GM10847 (cell line): ENCODE data around the gene COASY.

Experiments
- POLR2A ChIP-seq: IDR thresholded peaks from 2 replicates; pipeline ENCODE4 v1.6.1; 2011; ENCODE audit not compliant: insufficient read length; ENCODE audit errors: extremely low read depth

Gene COASY

DNA sequence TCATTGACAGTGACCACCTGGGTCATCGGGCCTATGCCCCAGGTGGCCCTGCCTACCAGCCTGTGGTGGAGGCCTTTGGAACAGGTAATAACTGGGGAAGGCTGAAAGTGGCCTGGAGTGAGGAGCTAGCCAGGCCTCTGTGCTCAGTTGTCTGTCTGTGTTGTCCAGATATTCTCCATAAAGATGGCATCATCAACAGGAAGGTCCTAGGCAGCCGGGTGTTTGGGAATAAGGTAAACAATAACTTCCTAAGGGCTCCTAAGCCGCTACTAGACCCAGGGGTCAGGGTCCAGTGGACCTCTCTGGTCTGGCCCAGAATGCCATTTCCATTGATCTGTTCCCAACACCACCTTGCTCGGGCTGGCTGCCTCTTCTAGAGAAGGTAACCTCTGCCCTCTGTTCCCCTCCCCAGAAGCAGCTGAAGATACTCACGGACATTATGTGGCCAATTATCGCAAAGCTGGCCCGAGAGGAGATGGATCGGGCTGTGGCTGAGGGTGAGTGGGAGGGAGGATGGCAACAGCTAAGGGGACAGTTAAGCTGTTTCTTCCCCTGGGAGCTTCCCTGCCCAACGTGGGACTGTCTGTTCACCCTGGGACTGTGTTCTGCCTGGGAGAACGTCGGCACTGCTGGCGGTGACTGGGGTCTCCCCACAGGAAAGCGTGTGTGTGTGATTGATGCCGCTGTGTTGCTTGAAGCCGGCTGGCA is 3.0 kb downstream of the COASY start:
- no peak for TF ChIP-seq POLR2A

DNA sequence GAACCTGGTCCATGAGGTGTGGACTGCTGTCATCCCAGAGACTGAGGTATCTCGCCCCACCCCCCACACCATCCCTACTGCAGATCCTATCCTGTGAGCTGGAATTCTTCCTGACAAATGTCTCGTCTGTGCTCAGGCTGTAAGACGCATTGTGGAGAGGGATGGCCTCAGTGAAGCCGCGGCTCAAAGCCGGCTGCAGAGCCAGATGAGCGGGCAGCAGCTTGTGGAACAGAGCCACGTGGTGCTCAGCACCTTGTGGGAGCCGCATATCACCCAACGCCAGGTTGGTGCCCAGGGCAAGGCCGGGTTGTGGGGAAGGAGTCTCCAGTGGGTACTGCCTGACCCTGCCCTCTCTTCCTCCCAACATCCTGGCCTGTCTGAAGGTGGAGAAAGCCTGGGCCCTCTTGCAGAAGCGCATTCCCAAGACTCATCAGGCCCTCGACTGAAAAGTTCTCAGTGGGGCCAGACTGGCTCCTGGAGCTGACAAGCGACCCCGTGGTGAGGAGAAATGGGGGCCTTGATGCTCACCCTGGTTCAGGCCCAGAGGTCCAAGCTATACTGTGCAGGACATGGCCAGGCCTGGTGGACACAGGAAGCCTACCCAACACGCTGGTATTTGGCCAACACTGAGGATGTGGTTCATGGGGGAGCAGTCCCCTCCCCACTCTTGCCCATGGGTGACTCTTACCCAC is 3.7 kb downstream of the COASY start:
- TF ChIP-seq POLR2A, result no peak

DNA sequence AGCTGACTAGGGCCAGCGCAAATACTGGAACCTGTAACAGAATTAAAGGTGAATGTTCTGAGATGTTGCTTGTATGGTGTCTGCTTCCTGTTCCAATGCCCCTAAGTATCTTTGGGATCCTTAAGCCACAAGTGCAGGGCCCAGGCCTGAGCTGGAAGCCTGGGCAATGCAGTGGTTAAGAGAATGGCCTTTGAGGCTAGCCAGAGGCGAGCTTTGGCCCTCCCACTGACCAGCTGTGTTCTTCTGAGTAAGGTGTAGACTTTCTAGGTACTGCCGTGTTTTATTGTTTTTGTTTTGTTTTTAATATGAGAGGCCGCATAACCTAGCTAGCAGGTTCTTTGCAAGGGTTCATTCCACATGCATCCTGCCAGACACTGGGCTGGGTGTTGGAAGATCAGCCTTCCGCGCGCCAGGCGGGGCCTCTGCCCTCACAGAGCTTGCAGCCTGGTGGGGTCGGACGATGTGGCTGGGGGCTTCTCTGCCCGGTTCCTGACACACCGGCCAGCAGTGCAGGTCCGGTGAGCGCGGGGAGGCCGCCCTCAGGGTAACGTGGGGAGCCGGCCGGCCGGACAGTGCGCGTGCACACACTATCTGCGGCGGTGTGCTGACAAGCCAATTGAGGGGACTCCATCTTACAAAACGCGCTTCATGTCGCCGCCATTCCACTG is 4.4 kb downstream of the COASY start:
- no peak for TF ChIP-seq POLR2A

DNA sequence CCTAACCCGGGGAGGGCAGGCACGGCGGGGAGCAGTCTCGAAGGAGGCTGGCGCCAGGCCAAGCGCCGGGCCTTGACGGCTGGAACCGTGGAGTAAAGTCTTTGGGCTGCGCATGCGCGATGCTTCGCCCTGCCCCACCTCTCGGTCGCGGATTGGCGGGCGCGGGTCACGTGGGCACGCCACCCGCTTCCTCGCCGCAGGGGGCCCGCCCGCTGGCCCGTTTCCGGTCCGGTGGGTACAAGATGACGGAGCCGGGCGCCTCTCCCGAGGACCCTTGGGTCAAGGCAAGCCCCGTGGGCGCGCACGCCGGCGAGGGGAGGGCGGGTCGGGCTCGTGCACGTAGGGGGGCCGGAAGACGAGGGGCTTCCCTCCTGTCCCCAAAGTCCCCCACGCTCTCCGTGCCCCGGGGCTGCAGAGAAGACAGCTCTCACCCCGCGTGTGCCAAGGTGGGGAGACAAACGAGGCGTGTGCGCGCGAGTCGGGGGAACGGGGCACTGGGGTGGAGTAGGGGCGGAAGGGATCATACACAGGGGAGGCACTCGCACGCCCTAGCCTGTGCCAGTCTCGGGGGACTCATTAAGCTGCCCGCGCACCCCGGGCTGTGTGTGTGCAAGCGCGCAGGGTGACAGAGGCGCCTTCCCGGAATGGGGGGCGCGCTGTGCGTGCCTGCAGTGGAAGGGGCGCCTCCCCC is 5.1 kb downstream of the COASY start, which contains the start of gene MLX:
Gene MLX (plus strand): TSS at position 218 of the 691 bp plus-strand sequence. CDS start 25 bp downstream, at position 243.
- peak; percentile 49 for TF ChIP-seq POLR2A

DNA sequence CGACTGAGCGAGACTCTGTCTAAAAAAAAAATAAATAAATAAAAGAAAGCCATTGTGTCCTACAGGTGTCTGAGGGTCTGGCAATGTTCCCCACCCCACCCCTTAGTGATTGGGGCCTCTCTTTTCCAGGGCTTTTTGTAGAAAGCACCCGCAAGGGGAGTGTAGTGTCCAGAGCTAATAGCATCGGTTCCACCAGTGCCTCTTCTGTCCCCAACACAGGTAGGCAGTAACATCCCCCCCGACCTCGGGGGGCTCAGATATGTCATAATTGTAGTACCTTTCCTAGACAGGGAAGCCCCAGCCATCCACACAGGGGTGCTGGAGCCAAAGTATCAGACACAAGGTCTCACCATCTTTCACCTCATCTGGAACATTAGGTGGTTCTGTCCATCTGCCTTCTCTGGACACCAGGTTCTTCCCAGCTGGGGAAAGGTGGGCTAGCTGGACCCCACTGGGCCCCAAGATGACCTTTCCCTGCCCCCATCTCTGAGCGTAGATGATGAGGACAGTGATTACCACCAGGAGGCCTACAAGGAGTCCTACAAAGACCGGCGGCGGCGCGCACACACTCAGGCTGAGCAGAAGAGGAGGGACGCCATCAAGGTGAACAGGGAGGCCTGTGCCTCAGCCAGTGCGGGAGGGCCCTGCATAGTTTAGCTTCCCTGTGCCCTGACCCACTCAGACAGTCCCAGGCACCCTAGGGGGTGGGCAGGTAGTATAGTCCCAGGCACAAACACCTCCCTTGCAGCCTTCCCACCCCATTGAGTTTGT is 6.6 kb downstream of the COASY start:
- TF ChIP-seq POLR2A, result no peak

DNA sequence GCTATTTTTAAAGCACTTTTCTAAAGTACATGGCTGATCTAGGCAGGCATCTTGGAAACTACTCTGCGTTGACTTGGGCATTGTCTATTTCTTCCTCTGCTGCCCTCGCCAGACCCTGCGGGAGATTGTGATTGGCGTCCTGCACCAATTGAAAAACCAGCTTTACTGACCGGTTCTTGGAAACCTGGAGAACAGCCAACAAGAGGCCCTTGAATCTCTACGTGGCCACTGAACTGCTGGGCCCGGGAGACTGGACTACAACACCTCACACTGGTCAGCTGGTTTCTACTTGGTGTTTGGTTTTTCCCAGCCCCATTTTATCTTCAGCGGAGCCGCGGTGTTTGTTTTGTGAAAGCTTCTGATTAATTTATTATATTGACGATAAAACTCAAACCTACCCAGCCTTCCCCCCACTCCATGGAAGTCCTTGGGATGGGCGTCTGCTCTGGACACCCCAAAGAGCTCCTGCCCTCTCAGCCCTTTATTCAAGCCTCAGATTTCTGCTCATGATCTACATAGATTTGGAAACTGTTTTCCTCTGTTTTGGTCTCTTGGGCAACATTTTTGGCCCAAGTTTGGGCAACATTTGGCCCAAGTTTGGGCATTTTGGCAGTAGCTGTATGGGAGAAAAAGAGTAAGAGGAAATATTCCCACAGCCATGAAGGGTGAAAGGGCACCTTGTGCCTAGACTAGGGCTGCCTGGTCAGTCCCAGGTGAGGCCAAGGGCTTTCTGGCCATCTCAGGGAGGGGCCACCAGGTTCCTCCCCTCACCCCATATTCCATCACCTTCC is 9.7 kb downstream of the COASY start:
- TF ChIP-seq POLR2A, result no peak

DNA sequence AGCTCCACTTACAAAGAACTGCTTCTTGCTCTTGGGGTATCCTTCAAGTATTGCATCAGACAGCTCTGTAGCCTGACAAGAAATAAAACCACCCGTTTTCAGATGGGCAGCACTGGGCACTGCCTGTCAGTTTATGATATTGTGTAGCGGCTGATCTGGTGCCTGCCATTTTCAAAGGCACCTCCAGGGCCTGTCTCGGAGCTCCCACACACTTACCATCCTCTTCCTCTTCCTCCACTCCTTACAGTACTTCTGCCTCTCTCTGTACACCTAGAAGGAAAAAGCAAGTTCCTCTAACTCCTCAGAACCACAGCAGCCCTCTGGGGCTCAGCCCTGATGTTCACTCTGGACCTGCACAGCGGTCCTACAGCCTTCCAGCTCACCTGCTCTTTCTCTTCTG is 11.1 kb downstream of the COASY start:
- no peak for TF ChIP-seq POLR2A

DNA sequence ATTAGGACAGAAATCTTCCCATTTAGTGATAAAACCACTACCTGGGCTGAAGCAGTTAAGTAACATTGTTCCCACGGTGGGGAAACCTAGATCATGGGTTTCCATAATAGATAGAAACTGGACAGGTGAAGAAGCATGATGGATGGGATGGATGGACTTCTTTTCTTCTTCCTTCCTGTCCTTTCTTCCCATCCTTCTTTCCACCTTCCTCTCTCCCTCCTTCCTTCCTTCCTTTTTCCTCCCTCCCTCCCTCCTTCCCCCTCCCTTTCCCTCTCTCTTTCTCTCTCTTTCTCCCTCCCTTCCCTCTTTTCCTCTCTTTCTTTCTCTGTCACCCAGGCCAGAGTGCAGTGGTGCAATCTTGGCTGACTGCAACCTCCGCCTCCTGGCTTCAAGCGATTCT is 12.5 kb downstream of the COASY start:
- TF ChIP-seq POLR2A, result no peak

DNA sequence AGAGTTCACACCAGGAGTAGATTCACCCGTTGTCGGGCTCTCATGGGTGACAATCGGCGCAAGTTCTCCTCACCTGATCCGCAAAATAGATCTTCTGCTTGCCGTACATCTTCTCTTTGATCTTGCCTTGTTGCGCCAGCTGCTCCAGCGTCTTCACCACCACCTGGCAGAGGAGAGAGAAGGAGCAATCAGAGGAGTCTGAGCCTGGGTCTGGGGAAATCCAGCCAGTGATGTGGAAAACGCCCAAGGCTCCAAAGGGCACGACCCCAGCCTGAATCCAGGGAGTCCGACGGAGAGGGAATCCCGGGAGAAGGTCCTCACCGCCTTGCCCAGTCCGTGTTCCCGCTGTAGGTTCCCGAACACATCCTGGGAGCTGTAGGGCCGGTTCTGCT is 15.2 kb downstream of the COASY start:
- TF ChIP-seq POLR2A, result no peak

DNA sequence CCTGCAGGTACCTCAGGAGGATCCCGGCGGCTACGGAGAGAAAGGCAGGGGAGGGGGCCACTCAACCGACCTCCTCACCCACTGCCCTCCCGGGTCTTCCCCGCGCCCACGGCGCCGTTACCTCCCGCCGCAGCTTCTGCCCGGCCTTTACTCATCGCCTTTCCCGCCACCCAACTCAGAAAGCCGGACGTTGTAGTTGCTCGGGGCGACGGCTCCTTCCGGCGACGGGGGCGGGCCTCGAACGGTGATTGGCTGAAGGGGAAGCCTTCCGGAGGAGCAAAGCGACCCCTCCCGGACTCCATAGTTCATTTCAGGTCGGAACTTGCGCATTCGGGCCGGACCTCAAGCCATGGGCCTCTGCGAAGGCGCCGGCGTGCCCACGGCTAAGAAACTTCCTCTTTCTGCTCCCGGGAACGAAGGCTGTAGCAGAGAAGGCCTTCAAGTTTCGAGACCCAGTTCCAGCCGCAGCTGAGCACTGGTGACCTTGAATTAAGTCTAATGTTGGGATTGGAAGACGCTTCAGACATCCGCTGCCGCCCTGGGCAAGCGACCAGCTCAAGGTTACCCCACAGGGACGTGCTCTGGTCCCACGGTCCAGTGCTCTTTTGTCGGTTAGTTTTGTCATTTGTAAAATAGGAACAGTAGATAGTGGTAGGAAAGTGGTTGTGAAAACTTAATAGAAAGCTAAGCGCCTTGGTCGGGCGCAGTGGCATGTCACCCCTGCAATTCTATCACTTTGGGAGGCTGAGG is 15.8 kb downstream of the COASY start, which contains the start of gene PSMC3IP:
Gene PSMC3IP (minus strand): TSS at position 198 of the 750 bp plus-strand sequence. CDS start 43 bp downstream, at position 155.
- peak; percentile 75 for TF ChIP-seq POLR2A

DNA sequence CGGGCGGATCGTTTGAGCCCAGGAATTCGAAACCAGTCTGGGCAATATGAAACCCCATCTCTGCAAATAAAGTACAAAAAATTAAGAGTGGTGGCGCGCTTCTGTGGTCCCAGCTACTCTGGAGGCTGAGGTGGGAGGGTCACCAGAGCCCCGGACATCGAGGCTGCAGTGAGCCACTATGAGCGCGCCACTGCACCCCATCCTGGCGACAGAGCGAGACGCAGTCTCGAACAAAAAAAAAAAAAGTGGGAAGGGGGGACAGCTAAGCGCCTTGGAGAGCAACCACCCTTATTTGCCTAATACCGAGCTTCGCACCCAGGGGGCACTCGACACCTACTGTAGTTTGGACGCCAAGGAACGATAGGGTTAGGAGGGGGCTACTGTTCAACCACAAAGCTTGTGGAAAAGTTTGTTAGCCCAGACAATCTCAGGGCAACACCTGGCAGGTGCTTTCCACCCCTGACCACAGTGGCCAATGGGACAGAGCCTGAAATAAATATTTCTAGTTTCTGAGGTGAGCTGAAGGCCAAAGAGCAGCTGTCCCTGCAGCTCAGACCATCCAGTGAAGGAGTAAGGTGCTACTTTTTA is 16.4 kb downstream of the COASY start:
- TF ChIP-seq POLR2A, result no peak

DNA sequence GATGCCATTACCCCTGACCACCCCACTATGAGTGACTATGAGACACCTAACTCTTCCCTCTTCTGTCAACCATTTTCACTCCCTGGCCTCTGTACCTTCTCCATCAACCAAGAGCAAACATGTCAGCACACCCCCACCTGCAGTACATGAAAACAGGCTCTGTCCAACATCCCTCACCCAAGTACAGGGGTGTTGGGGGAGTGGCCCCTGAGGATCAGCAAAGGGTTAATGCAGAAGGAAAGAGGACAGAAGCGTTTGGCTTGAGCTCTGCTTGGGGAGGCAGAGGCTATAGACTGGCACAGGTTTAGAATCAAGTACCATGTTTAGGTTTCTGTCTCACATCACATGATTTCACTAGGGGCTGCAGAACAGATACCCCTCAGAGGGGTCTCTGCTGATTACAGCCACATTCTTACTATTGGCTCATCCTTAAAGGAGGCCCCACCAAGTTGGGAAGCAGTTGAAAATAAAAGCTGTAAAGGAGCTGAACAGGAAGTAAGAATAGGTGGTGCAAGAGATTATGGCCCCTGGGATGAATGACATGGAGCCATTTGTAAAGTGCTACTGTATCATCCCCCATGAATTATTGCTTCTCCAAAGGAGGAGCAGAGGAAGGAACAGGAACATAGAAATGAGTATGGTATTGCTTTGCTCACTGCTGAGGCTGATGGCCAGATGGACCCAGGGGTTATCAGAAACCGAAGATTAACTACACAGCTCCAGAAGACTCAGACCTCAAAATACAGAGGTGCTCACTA is 18.0 kb downstream of the COASY start:
- no peak for TF ChIP-seq POLR2A

DNA sequence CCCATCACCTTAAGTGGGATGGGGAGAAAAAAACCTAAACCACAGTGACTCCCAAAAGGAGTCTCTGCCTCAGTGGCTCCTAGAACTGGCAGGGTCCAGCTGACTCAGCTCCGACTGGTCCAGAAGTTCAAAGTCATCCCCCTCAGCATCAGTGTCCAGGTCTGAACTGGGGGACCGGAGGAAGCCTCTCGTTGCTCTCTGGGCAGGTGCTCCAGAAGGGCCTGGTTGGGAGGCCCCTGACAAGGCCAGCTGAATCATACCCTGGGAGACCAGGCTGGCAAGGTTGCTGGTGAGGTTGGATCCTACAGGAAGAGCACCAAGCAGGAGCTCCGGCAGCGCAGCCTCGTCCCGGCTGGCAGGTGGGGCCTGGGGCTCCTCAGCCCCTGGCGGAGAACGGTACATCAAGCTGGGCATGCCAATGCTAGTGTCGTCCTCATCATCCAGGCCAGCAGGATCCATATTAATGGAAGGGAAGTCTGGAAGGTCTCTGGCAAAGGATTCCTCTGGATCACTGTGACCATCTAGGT is 19.9 kb downstream of the COASY start:
- TF ChIP-seq POLR2A, result no peak
